NCI-H2227 (cell line): ENCODE results near the gene ADGRB2.

ENCODE experiments used
- DNase-seq: peaks from one replicate; lab custom pipeline; 2025; ENCODE audit not compliant: unreplicated experiment; lab: John Stamatoyannopoulos, UW

Gene ADGRB2

DNA sequence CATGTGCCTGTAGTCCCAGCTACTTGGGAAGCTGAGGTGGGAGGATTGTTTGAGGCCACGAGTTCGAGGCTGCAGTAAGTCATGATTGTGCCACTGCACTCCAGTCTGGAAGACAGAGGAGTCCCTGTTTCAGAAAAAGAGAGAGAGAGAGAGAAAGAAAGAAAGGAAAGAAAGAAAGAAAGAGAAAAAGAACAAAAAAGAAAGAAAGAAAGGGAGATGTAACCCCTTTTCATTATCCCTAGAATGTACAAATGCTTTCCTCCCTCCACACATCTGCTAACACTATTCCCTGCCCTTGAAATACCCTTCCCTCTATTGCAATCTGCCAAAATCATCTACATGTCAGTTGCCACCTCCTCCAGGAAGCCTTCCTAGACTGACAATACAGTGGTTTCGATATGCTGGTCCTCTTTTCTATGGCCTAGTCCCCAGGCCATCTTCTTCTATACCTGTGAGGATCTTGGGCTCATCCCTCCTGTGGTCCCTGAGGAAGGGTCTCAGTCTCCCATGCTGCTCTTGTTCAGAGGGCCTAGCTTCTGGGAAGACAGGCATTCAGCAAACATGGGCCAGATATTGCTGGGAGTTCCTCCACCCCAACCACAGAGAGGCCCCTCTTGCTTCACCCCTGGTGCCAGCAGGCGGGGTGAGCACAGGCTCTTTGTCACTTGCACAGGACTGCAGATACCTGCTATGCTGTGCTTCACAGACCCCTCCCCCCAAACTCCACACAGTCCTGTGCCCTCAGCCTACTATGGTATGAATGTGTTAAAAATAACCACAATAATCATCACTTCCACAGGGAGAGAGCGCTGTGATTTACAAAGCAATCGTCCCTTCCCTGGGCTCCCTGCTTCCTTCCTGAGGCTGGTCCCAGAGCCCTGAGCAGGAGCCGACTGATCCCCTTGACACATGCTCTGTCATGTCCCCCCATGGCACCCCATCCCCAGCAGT lies 14.1 kb downstream of the ADGRB2 start:
- no peak for DNase-seq

GRCh38 chr1:31748365-31748764 lies 15.8 kb downstream of the ADGRB2 start:
- no peak for DNase-seq

- no peak for DNase-seq
Observed at GRCh38 chr1:31747304-31747703, 16.8 kb downstream of the ADGRB2 start.

DNA sequence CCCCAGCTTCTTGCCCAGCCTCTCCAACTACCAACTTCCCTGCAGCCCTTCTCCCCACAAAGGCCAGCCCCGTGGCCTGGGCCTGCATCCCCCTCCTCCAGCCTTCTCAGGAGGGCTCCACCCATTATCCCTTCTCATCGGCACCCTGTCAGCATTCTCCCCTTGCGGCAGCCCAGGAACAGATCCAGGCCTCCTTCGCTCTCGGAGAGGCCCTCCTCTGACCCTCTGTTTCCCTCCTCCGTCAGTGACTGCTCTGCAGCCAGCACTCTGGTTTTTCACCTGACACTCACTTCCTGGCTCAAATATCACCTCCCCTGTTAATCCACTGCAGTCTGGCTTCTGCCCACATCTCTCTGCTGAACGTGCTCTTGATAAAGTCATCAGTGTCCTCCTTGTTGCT lies 17.5 kb downstream of the ADGRB2 start:
- DNase-seq, result no peak

GRCh38 chr1:31745946-31746670 lies 18.0 kb downstream of the ADGRB2 start:
- no peak for DNase-seq

GRCh38 chr1:31745096-31745945 lies 18.8 kb downstream of the ADGRB2 start:
- peak; percentile 61 for DNase-seq

DNA sequence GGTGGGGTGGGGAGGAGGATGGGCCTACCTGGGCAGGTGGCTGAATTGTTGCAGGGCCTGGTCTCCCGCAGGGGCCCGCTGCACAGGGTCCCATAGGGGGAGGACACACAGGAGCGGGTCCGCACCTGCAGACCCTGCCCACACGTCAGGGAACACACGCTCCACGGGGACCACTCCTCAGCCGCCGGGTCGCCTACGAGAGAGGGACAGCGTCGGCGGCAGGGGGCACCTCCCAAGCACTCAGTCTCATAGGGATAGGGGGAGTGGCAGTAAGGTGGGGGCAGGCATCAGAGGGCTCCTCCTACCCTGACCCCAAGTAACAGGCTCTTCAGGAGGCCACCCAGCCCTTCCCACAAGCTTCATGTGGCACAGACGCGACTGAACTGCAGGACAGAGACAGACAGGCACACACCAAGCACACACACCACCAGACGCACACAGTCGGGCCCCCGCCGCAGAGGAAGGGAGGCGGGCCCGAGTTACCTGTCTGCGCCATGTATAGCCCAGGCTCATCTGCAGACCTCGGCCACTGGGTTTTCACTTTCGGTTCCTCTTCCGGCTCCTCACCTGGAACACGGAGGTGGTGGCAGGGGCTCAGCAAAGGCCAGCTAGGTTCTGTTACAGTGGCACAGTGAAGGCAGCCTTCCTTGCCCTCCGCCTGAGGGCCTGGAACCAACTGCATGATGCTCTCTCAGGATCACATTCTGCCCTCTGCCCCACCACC lies 19.8 kb downstream of the ADGRB2 start:
- DNase-seq, result no peak

DNA sequence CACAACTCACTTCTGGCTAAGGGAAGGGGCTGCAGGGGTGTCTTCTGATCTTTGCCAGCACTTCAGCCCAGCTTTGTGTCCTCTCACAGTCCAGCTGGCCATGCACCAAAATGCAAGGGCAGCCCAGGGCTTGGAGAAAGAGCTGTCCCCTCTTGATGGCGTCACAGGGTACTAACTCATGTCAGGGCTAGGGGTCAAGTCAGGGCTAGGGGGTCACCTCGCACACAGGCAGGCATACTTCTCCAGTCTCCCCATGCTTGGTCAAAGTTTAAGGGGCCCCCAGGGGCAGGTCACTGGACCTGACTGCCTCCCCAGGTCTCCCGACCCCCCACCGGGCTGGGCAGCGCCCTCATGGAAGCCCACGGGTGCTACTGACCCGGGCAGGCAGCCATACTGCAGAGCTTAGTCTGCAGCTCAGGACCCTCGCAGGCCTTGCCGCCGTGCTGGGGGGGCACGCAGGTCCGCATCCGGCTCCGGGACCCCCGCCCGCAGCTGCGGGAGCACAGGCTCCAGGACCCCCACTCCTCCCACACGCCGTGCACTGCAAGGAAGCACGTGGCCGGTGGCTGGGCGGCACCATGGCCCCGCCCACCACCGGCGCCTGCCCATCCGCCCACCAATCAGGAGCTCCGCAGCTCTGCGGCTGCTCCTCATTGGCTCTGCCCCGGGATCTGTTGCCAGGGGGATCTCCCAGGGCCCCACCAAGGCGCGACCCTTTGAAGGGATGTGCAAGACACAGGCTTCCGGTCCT lies 21.5 kb downstream of the ADGRB2 start:
- DNase-seq, result no peak

- DNase-seq, result no peak
Observed at GRCh38 chr1:31739346-31739745, 24.8 kb downstream of the ADGRB2 start.

- DNase-seq, result no peak
Observed at GRCh38 chr1:31736675-31737074, 27.5 kb downstream of the ADGRB2 start.

GRCh38 chr1:31735571-31735970 lies 28.6 kb downstream of the ADGRB2 start:
- no peak for DNase-seq

- DNase-seq, result no peak
Observed at GRCh38 chr1:31734582-31735107, 29.5 kb downstream of the ADGRB2 start.

DNA sequence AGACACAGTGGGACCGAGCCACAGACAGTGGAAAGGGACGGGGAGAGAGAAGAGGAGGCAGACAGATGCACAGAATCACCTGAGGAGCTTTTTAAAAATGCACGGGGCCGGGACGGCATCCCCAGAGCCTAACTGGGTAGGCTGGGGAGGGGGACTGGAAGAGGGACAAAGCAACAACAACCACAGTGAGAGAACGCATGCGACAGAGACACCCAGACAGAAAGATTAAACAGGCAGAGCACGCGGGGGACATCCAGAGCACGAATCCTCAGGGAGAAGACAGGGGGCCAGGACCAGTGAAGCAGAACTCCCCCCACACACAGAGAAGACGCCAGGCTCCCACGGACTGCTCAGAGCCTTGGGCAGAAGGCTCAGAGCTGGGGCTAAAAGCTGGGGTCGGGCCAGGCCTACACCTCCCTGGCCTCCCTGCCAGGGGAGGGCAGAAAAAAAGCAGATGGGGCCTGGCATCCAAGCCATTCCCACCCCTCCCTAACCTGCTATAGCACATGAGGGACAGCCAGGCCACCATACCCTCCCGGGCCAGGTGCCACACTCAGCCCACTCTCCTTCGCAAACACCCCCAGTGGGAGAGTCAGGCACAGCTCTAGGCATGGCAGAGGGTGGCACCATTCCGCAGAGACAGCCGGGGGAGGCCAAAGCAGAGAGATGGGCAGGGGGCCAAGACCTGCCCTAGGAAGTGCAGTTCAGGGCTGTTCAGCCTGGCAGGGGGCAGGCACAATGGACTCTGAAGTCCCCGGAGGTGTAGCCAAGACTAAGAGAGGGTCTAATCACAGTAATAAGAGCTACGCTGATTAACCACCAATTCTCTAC lies 30.5 kb downstream of the ADGRB2 start:
- no peak for DNase-seq

GRCh38 chr1:31732751-31733289 lies 31.3 kb downstream of the ADGRB2 start:
- no peak for DNase-seq

- no peak for DNase-seq
Observed at GRCh38 chr1:31732343-31732742, 31.8 kb downstream of the ADGRB2 start.

DNA sequence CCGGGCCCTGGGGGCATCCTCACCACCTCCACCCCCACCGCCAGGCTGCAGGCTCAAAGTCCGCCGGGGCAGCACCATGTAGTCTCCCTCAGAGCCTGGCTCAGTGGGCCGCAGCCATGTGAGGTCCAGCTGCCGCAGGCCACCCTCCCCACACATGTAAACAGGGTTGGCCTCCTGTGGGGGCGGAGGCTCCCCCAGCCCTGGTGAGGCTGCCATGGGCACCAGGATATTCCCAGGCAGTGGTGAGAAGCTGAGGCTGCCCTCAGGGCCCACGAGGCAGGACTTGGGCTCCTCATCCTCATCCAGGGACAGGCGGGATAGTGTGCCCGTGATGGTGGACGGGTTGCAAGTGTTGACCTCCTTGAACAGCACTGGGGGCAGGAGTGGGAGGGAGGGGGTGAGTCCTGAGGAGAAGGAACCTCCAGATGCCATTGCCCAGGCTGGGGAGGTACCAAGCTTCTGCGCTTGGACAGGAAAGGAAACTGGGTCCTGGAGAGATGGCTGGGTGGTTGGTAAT lies 33.0 kb downstream of the ADGRB2 start:
- no peak for DNase-seq

DNA sequence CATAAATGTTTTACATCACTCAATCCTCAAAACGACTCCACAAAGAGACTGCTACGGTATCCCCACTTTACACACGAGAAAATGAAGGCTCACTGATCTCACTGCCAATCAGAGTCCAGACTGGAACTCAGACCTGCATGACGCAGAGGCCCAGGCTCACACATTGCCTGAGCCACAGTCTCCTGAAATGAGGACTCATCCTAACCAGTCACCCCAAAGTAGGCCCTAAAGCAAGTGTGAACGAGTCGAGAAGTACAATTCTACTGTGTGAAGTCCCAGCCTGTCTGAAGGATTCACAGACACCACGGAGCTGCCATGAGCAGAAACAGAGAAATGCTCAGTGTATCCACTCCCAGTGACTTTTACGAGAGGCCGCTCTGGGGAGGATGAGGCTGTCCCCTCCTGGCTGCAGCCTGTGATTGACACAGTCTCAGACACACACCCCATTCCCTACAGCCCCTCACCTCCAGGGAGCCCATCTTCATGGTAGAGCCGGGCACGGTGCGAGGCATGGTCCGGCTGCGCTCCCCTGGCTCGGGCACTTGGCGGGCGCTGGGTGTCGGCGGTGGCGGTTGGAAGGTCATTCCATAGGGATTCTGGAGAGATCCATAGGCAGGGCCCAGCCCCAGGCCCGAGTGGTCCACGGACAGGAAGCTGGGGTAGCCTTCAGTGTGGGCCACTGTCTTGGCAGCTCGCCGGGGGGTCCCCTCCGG lies 33.6 kb downstream of the ADGRB2 start:
- no peak for DNase-seq

GRCh38 chr1:31727849-31728248 lies 36.3 kb downstream of the ADGRB2 start:
- DNase-seq, result no peak
